RWPE1 (cell line): Measurements from ENCODE around the gene TNFAIP8.

ENCODE experiments used
- CTCF ChIA-PET: fragments of 350-600 bp; sonication (Branson Sonifier 250); formaldehyde crosslinking; extraction: SDS; loops from one replicate; lab custom pipeline; 2021; lab: Yijun Ruan, JAX
- POLR2A ChIA-PET: fragments of 400-600 bp; formaldehyde crosslinking; extraction: SDS; loops from one replicate; lab custom pipeline; 2020; ENCODE audit warnings: antibody characterized with exemption; ENCODE audit not compliant: low non-redundant PET; lab: Yijun Ruan, JAX
- DNase-seq: peaks from one replicate; pipeline ENCODE4 v3.0.0; 2012; ENCODE audit warnings: low spot score
- H3K27ac ChIP-seq: fragments of 450-650 bp; 2 replicates; pipeline ENCODE4 v1.5.1; 2017
- TF ChIP-seq, protein P1 (sequence below): fragments of 450-650 bp; conservative IDR thresholded peaks from 2 replicates; pipeline ENCODE4 v1.5.1; 2017; ENCODE audit warnings: low read depth, mild to moderate bottlenecking

Gene TNFAIP8

DNA sequence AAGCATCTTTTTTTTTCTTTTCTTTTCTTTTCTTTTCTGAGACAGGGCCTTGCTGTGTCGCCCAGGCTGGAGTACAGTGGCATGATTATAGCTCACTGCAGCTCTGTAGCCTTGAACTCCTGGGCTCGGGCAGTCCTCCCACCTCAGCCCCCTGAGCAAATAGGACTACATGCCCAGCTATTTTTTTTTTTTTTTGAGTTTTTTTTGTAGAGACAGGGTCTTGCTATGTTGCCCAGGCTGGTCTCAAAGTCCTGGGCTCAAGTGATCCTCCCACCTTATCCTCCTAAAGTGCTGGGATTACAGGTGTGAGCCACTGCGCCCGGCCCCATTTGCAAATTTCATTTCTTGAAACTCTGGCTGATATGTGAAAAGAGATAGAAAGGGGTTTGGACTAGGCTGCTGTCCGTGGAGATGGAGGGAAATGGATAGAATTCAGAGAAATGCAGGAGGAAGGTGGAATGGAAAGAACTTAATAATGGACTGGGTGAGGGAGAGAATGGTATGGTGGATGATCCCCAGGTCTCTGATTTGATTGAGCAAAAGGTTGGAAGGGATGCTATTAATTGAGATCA is 32.9 kb downstream of the TNFAIP8 start:
- ChIA-PET POLR2A (no interaction called here), CTCF (interaction anchor here (0.7 kb wide), 1 partner anchor 1729 kb away, joined by 3 read pairs; no protein-coding TSS in a partner anchor)
- H3K27ac ChIP-seq, result no peak overlapping the region; the same call in 1 of the 2 replicates
- DNase-seq, result no peak
- TF ChIP-seq, protein P1, sequence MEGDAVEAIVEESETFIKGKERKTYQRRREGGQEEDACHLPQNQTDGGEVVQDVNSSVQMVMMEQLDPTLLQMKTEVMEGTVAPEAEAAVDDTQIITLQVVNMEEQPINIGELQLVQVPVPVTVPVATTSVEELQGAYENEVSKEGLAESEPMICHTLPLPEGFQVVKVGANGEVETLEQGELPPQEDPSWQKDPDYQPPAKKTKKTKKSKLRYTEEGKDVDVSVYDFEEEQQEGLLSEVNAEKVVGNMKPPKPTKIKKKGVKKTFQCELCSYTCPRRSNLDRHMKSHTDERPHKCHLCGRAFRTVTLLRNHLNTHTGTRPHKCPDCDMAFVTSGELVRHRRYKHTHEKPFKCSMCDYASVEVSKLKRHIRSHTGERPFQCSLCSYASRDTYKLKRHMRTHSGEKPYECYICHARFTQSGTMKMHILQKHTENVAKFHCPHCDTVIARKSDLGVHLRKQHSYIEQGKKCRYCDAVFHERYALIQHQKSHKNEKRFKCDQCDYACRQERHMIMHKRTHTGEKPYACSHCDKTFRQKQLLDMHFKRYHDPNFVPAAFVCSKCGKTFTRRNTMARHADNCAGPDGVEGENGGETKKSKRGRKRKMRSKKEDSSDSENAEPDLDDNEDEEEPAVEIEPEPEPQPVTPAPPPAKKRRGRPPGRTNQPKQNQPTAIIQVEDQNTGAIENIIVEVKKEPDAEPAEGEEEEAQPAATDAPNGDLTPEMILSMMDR, result no peak

- no peak for DNase-seq
- no peak overlapping the region for H3K27ac ChIP-seq
- ChIA-PET CTCF (no interaction called here), POLR2A (no interaction called here)
- TF ChIP-seq, protein P1, result no peak
Measured at GRCh38 chr5:119389288-119390030, 33.6 kb downstream of the TNFAIP8 start.

GRCh38 chr5:119390404-119390803 is 34.6 kb downstream of the TNFAIP8 start:
- DNase-seq, result no peak
- no peak overlapping the region for H3K27ac ChIP-seq
- CTCF ChIA-PET, result no interaction called here
- TF ChIP-seq, protein P1, result no peak
- POLR2A ChIA-PET, result no interaction called here

DNA sequence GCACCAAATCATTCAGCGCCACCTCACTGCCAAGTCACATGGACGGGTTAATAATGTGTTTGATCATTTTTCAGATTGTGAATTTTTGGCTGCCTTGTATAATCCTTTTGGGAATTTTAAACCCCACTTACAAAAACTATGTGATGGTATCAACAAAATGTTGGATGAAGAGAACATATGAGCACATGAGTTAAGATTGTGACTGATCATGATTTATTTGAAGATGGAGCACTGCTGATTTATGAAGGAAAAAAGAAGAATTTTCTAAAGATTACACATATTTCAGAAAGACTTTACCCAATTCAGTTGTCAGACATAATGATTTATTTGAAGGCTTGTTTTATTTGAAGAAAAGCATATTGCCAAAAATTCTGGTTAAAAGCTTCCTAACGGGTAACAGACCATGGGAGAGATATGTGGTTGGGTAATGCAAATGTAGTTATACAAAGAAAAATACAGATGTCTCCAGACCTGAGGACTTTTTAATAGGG is 37.4 kb downstream of the TNFAIP8 start:
- H3K27ac ChIP-seq, result no peak overlapping the region
- DNase-seq, result no peak
- TF ChIP-seq, protein P1, result no peak
- CTCF ChIA-PET, result interaction anchor here (2.4 kb wide), 1 partner anchor 19 kb away, joined by 7 read pairs; no protein-coding TSS in a partner anchor
- POLR2A ChIA-PET, result no interaction called here

- TF ChIP-seq, protein P1, result no peak
- ChIA-PET POLR2A (interaction anchor here (0.7 kb wide), 1 partner anchor 12 kb away, joined by 6 read pairs; no protein-coding TSS in a partner anchor), CTCF (interaction anchor here (0.7 to 2.4 kb wide), 2 partner anchors 18 to 339 kb away, joined by 7 to 8 read pairs; no protein-coding TSS in a partner anchor)
- peak; percentile 23 for DNase-seq
- no peak overlapping the region for H3K27ac ChIP-seq
Measured at GRCh38 chr5:119393746-119394145, 37.9 kb downstream of the TNFAIP8 start.

- TF ChIP-seq, protein P1, result no peak
- no peak for DNase-seq
- POLR2A ChIA-PET, result no interaction called here
- no peak overlapping the region for H3K27ac ChIP-seq
- CTCF ChIA-PET, result no interaction called here
Measured at GRCh38 chr5:119395080-119395836, 39.4 kb downstream of the TNFAIP8 start.
